ENCODE results near the gene RPAP2. TPM values are rescaled to one million over a fixed set of nuclear protein-coding genes. Genes with fewer than 3 reads are reported as not detected.
"Not testable (repeated sequence)": the region's sequence is repeated elsewhere in the genome, so short reads cannot be mapped to it uniquely, and the experiment has no call there.

RPAP2 gene
- 10 to 100 TPM in 2 of 4 donors, 1 to 10 TPM in 2; 5.8 to 13.0 (median 10.3) TPM for total RNA-seq

GRCh38 chr1:92298573-92299476, at the start of gene RPAP2, which contains the start of gene GLMN:
TSS of gene RPAP2 (plus strand) at chr1:92299059. CDS start at chr1:92299074, 15 bp downstream.
TSS of gene GLMN (minus strand) at chr1:92298987. CDS start at chr1:92297999, 988 bp downstream.
- no peaks in the 10 kb centered on the region for H3K27me3 ChIP-seq
- peak; percentile 72 to 90 (median 89) for DNase-seq
- H3K27ac ChIP-seq: peak within 1 kb of the TSS; percentile 89 to 93 (median 90)
- no peaks in the 10 kb centered on the region for H3K36me3 ChIP-seq
- H3K9me3 ChIP-seq: no peaks in the 10 kb centered on the region
- peaks cover 0 to 13% (median 2%) of the 10 kb centered on the region in 4 donors for H3K4me1 ChIP-seq
- peak within 1 kb of the TSS; percentile 64 to 95 (median 74) for H3K4me3 ChIP-seq
- peak in 3 of 6 experiments; percentile 1 to 17 (median 10) for TF ChIP-seq CTCF (IDR thresholded peaks at IDR 0.05)
- peak; percentile 71 to 84 for TF ChIP-seq POLR2A (IDR thresholded peaks at IDR 0.05)

- H3K4me3 ChIP-seq, DNase-seq, H3K4me1 ChIP-seq, H3K9me3 ChIP-seq, H3K27ac ChIP-seq, H3K27me3 ChIP-seq: not testable (repeated sequence)
- H3K36me3 ChIP-seq: peaks cover 0 to 37% (median 0%) of the 10 kb centered on the region in 3 donors
Measured at GRCh38 chr1:92254714-92255113, 44.1 kb upstream of the RPAP2 start.

- no peak for DNase-seq
- no peaks in the 10 kb centered on the region for H3K9me3 ChIP-seq
- H3K27me3 ChIP-seq: no peaks in the 10 kb centered on the region
- TF ChIP-seq CTCF (IDR thresholded peaks at IDR 0.05) (no peak), POLR2A (IDR thresholded peaks at IDR 0.05) (no peak)
- no peaks in the 10 kb centered on the region for H3K4me1 ChIP-seq
- H3K27ac ChIP-seq: no peak overlapping the region
- H3K36me3 ChIP-seq: peaks cover 0 to 59% (median 0%) of the 10 kb centered on the region in 3 donors
- H3K4me3 ChIP-seq: no peak overlapping the region
Measured at GRCh38 chr1:92259350-92259749, 39.5 kb upstream of the RPAP2 start.

GRCh38 chr1:92262516-92262915, 36.3 kb upstream of the RPAP2 start:
- no peak for DNase-seq
- TF ChIP-seq POLR2A (IDR thresholded peaks at IDR 0.05) (no peak), CTCF (IDR thresholded peaks at IDR 0.05) (no peak)
- H3K9me3 ChIP-seq: no peaks in the 10 kb centered on the region
- H3K4me3 ChIP-seq: no peak overlapping the region
- H3K27ac ChIP-seq: no peak overlapping the region
- no peaks in the 10 kb centered on the region for H3K27me3 ChIP-seq
- peaks cover 0 to 50% (median 0%) of the 10 kb centered on the region in 3 donors for H3K36me3 ChIP-seq
- H3K4me1 ChIP-seq: no peaks in the 10 kb centered on the region

GRCh38 chr1:92273039-92273438, 25.8 kb upstream of the RPAP2 start:
- H3K36me3 ChIP-seq: peaks cover 0 to 23% (median 0%) of the 10 kb centered on the region in 3 donors
- TF ChIP-seq POLR2A (IDR thresholded peaks at IDR 0.05) (no peak), CTCF (IDR thresholded peaks at IDR 0.05) (no peak)
- DNase-seq: no peak

GRCh38 chr1:92274939-92275338, 23.9 kb upstream of the RPAP2 start:
- H3K9me3 ChIP-seq: no peaks in the 10 kb centered on the region
- TF ChIP-seq CTCF (IDR thresholded peaks at IDR 0.05) (no peak), POLR2A (IDR thresholded peaks at IDR 0.05) (no peak)

More at GRCh38 chr1:92273039-92273438, 25.8 kb upstream of the RPAP2 start:
- no peaks in the 10 kb centered on the region for H3K27me3 ChIP-seq
- no peaks in the 10 kb centered on the region for H3K9me3 ChIP-seq
- no peak overlapping the region for H3K4me3 ChIP-seq
- no peaks in the 10 kb centered on the region for H3K4me1 ChIP-seq
- H3K27ac ChIP-seq: no peak overlapping the region

More at GRCh38 chr1:92274939-92275338, 23.9 kb upstream of the RPAP2 start:
- Histone ChIP-seq H3K27ac (no peak overlapping the region), H3K27me3 (no peaks in the 10 kb centered on the region), H3K4me1 (no peaks in the 10 kb centered on the region), H3K36me3 (peaks cover 0 to 25% (median 0%) of the 10 kb centered on the region in 3 donors), H3K4me3 (no peak overlapping the region)
- no peak for DNase-seq

Data from Peyer's patch (tissue), 4 donors.